NB4 (cell line): ENCODE results near the gene FAM200C.

Experiments used
- MYC ChIP-seq: IDR thresholded peaks from 2 replicates; pipeline ENCODE4 v1.6.1; 2011; ENCODE audit warnings: low read depth, low read length
- POLR2A ChIP-seq: IDR thresholded peaks from 2 replicates; pipeline ENCODE4 v1.6.1; 2011; ENCODE audit warnings: mild to moderate bottlenecking; ENCODE audit not compliant: insufficient read length; ENCODE audit errors: extremely low read depth
- TF ChIP-seq, protein P1 (sequence below): IDR thresholded peaks from one replicate; pipeline ENCODE4 v1.5.1; 2012; ENCODE audit warnings: low read depth, low read length
- TF ChIP-seq, protein P2 (sequence below): IDR thresholded peaks from 2 replicates; pipeline ENCODE4 v1.6.1; 2011; ENCODE audit warnings: low read depth, low read length

DNA sequence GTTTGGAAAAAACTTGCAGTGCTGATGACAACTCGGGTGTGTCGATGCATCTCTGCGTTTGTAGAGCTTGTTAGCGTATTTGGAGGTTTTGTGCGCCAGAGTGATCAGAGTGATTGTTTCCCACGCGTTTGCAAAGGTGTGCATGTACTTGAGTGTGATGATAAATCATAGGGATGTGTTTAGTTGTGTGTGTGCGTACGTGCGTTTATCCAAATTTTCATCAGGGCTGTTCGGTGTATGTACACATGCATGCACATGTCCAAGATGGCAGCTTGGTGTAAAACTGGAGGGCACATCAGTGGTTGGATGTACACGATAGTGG is 29.2 kb downstream of the FAM200C start:
- TF ChIP-seq POLR2A: no peak
- TF ChIP-seq, protein P1, sequence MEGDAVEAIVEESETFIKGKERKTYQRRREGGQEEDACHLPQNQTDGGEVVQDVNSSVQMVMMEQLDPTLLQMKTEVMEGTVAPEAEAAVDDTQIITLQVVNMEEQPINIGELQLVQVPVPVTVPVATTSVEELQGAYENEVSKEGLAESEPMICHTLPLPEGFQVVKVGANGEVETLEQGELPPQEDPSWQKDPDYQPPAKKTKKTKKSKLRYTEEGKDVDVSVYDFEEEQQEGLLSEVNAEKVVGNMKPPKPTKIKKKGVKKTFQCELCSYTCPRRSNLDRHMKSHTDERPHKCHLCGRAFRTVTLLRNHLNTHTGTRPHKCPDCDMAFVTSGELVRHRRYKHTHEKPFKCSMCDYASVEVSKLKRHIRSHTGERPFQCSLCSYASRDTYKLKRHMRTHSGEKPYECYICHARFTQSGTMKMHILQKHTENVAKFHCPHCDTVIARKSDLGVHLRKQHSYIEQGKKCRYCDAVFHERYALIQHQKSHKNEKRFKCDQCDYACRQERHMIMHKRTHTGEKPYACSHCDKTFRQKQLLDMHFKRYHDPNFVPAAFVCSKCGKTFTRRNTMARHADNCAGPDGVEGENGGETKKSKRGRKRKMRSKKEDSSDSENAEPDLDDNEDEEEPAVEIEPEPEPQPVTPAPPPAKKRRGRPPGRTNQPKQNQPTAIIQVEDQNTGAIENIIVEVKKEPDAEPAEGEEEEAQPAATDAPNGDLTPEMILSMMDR: no peak
- TF ChIP-seq, protein P2, sequence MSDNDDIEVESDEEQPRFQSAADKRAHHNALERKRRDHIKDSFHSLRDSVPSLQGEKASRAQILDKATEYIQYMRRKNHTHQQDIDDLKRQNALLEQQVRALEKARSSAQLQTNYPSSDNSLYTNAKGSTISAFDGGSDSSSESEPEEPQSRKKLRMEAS: no peak
- no peak for TF ChIP-seq MYC
